Loucy (cell line): ENCODE results near the gene C11orf58.

Experiments
- H2AFZ ChIP-seq: fragments of 200-600 bp; sonication (generic); 2 replicates; pipeline ENCODE4 v1.6.0; 2016; ENCODE audit warnings: antibody characterized with exemption, mild to moderate bottlenecking, low read length, moderate library complexity
- H3F3A ChIP-seq: fragments of 200-600 bp; 2 replicates; pipeline ENCODE4 v1.6.0; 2016; ENCODE audit warnings: antibody characterized with exemption, low read depth, mild to moderate bottlenecking
- H3K27me3 ChIP-seq: fragments of 200-600 bp; sonication (generic); 2 replicates; pipeline ENCODE4 v1.6.1; 2014; ENCODE audit warnings: low read length, mild to moderate bottlenecking; ENCODE audit not compliant: insufficient read depth, poor library complexity, severe bottlenecking
- H3K36me3 ChIP-seq: fragments of 200-600 bp; sonication (generic); 2 replicates; pipeline ENCODE4 v1.6.1; 2016; ENCODE audit warnings: low read length; ENCODE audit not compliant: insufficient read depth
- H3K4me1 ChIP-seq: fragments of 200-600 bp; sonication (generic); 2 replicates; pipeline ENCODE4 v1.5.1; 2014; ENCODE audit warnings: low read length, mild to moderate bottlenecking; ENCODE audit not compliant: insufficient read depth, poor library complexity, severe bottlenecking
- H3K4me2 ChIP-seq: fragments of 200-600 bp; sonication (generic); 2 replicates; pipeline ENCODE4 v1.6.0; 2014; ENCODE audit warnings: antibody characterized with exemption, low read length, low read depth, mild to moderate bottlenecking; ENCODE audit not compliant: poor library complexity, severe bottlenecking
- H3K4me3 ChIP-seq: fragments of 200-600 bp; sonication (generic); 2 replicates; pipeline ENCODE4 v1.5.1; 2014; ENCODE audit warnings: low read length, mild to moderate bottlenecking, mixed read lengths; ENCODE audit not compliant: poor library complexity, severe bottlenecking
- H3K79me2 ChIP-seq: fragments of 200-600 bp; sonication (generic); 2 replicates; pipeline ENCODE4 v1.6.1; 2014; ENCODE audit warnings: low read length; ENCODE audit not compliant: insufficient read depth
- H3K9ac ChIP-seq: fragments of 200-600 bp; sonication (generic); 2 replicates; pipeline ENCODE4 v1.6.0; 2014; ENCODE audit warnings: mild to moderate bottlenecking, low read depth, low read length, moderate library complexity; ENCODE audit not compliant: poor library complexity, severe bottlenecking
- H3K9me2 ChIP-seq: fragments of 200-600 bp; sonication (generic); replicated peaks from 2 replicates; pipeline ENCODE4 v1.6.1; 2016; ENCODE audit warnings: low read depth, low read length, mixed read lengths
- H3K9me3 ChIP-seq: fragments of 200-600 bp; sonication (generic); 2 replicates; pipeline ENCODE4 v1.6.1; 2014; ENCODE audit warnings: mild to moderate bottlenecking, antibody characterized with exemption, low read length, low read depth; ENCODE audit not compliant: insufficient read depth
- H4K20me1 ChIP-seq: fragments of 200-600 bp; sonication (generic); 2 replicates; pipeline ENCODE4 v1.6.0; 2014; ENCODE audit warnings: antibody characterized with exemption, low read length, mild to moderate bottlenecking; ENCODE audit not compliant: insufficient read depth, poor library complexity, severe bottlenecking
- EZH2phosphoT487 ChIP-seq: fragments of 200-600 bp; IDR thresholded peaks from 2 replicates; pipeline ENCODE4 v1.6.1; 2018; ENCODE audit warnings: antibody characterized with exemption, mild to moderate bottlenecking, moderate library complexity, borderline replicate concordance
- TF ChIP-seq, protein P1 (sequence below): fragments of 200-600 bp; sonication (generic); conservative IDR thresholded peaks from 2 replicates; pipeline ENCODE4 v1.5.1; 2014; ENCODE audit warnings: mild to moderate bottlenecking, antibody characterized with exemption, low read length

The C11orf58 gene

DNA sequence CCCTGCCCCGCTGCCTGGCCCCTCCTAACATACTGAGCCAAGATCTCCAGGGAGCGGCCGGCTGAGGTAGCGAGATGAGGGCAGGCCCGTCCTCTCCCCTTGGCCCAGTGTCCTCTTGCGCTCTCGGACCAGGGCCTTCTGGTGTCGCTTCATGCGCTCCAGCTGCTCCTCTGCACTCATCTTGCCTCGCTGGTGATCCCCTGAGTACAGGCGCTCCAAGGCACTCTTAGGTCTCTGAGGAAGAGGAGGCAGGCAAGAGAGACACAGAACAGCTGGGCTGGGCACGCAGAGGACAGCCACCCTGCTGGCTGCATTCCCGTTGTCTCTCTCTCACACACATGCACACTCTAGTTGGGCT is 50.6 kb downstream of the C11orf58 start:
- Histone ChIP-seq H3K79me2 (no peaks in the 10 kb centered on the region), H3K36me3 (no peaks in the 10 kb centered on the region), H3K4me1 (peaks cover 27% of the 10 kb centered on the region), H3F3A (no peaks in the 10 kb centered on the region), H3K27me3 (no peaks in the 10 kb centered on the region), H3K4me2 (no peak overlapping the region), H4K20me1 (no peaks in the 10 kb centered on the region), H2AFZ (no peak overlapping the region), H3K4me3 (no peak overlapping the region), H3K9me3 (no peaks in the 10 kb centered on the region), H3K9me2 (no peaks in the 10 kb centered on the region), H3K9ac (no peak overlapping the region)
- TF ChIP-seq, protein P1, sequence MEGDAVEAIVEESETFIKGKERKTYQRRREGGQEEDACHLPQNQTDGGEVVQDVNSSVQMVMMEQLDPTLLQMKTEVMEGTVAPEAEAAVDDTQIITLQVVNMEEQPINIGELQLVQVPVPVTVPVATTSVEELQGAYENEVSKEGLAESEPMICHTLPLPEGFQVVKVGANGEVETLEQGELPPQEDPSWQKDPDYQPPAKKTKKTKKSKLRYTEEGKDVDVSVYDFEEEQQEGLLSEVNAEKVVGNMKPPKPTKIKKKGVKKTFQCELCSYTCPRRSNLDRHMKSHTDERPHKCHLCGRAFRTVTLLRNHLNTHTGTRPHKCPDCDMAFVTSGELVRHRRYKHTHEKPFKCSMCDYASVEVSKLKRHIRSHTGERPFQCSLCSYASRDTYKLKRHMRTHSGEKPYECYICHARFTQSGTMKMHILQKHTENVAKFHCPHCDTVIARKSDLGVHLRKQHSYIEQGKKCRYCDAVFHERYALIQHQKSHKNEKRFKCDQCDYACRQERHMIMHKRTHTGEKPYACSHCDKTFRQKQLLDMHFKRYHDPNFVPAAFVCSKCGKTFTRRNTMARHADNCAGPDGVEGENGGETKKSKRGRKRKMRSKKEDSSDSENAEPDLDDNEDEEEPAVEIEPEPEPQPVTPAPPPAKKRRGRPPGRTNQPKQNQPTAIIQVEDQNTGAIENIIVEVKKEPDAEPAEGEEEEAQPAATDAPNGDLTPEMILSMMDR, result no peak
- TF ChIP-seq EZH2phosphoT487, result no peak

- Histone ChIP-seq H3K79me2 (no peaks in the 10 kb centered on the region), H3K4me1 (peaks cover 27% of the 10 kb centered on the region), H3K4me2 (no peak overlapping the region)
Observed at GRCh38 chr11:16789560-16790485, 51.4 kb downstream of the C11orf58 start.

GRCh38 chr11:16790486-16791190 is 52.2 kb downstream of the C11orf58 start:
- Histone ChIP-seq H3K9me2 (no peaks in the 10 kb centered on the region), H3F3A (no peaks in the 10 kb centered on the region), H4K20me1 (no peaks in the 10 kb centered on the region), H3K9ac (no peak overlapping the region), H3K27me3 (no peaks in the 10 kb centered on the region), H2AFZ (no peak overlapping the region), H3K4me2 (no peak overlapping the region), H3K36me3 (no peaks in the 10 kb centered on the region), H3K4me3 (no peak overlapping the region), H3K9me3 (no peaks in the 10 kb centered on the region), H3K4me1 (peaks cover 27% of the 10 kb centered on the region), H3K79me2 (no peaks in the 10 kb centered on the region)
- no peak for TF ChIP-seq EZH2phosphoT487
- TF ChIP-seq, protein P1, result no peak

More at GRCh38 chr11:16789560-16790485, 51.4 kb downstream of the C11orf58 start:
- Histone ChIP-seq H3K36me3 (no peaks in the 10 kb centered on the region), H3K27me3 (no peaks in the 10 kb centered on the region), H3K9me3 (no peaks in the 10 kb centered on the region), H3K4me3 (no peak overlapping the region), H4K20me1 (no peaks in the 10 kb centered on the region), H3K9me2 (no peaks in the 10 kb centered on the region), H3K9ac (no peak overlapping the region), H3F3A (no peaks in the 10 kb centered on the region), H2AFZ (no peak overlapping the region)
- TF ChIP-seq EZH2phosphoT487, result no peak
- TF ChIP-seq, protein P1, result no peak
